Body of pancreas (tissue), 4 donors: ENCODE results near the gene TAS2R9.

ENCODE experiments used
- POLR2A ChIP-seq, 3 donors: fragments of 450-650 bp; IDR thresholded peaks; one replicate each; pipeline ENCODE4 v1.6.1; 2016; ENCODE audit warnings: antibody characterized with exemption in 3 of 3, mild to moderate bottlenecking in 2 of 3
- TF ChIP-seq, protein P1 (sequence below), 7 experiments: fragments of 450-650 bp in 4 of 7; fragments of 200-600 bp in 3 of 7; sonication (generic) in 3 of 7; IDR thresholded peaks; one replicate each; pipeline ENCODE4 v1.5.1; 2016 to 2019; ENCODE audit warnings: antibody characterized with exemption in 7 of 7

- TF ChIP-seq, protein P1, sequence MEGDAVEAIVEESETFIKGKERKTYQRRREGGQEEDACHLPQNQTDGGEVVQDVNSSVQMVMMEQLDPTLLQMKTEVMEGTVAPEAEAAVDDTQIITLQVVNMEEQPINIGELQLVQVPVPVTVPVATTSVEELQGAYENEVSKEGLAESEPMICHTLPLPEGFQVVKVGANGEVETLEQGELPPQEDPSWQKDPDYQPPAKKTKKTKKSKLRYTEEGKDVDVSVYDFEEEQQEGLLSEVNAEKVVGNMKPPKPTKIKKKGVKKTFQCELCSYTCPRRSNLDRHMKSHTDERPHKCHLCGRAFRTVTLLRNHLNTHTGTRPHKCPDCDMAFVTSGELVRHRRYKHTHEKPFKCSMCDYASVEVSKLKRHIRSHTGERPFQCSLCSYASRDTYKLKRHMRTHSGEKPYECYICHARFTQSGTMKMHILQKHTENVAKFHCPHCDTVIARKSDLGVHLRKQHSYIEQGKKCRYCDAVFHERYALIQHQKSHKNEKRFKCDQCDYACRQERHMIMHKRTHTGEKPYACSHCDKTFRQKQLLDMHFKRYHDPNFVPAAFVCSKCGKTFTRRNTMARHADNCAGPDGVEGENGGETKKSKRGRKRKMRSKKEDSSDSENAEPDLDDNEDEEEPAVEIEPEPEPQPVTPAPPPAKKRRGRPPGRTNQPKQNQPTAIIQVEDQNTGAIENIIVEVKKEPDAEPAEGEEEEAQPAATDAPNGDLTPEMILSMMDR (IDR thresholded peaks at IDR 0.05): no peak
- TF ChIP-seq POLR2A (IDR thresholded peaks at IDR 0.05): no peak
Observed at GRCh38 chr12:10783252-10783651, 26.7 kb downstream of the TAS2R9 start.
